Measurements from ENCODE around the gene PP2D1.

GRCh38 chr3:20038699-20039465, 26.8 kb upstream of the PP2D1 start:
- no peak for TF ChIP-seq CTCF (IDR thresholded peaks at IDR 0.05)
- TF ChIP-seq POLR2A (IDR thresholded peaks at IDR 0.05) = no peak
- no peak for TF ChIP-seq EP300 (IDR thresholded peaks at IDR 0.05)

Data from tibial nerve (tissue), 4 donors.